K562 (cell line): ENCODE measurements around the gene SLC25A10. TPM values are rescaled to one million over a fixed set of nuclear protein-coding genes. Genes with fewer than 3 reads are reported as not detected.

ENCODE experiments used
- ARHGAP35 ChIP-seq: fragments of 450-650 bp; IDR thresholded peaks from 2 replicates; pipeline ENCODE4 v1.6.1; 2018; ENCODE audit not compliant: partially characterized antibody
- HLTF ChIP-seq: fragments of 450-650 bp; IDR thresholded peaks from 2 replicates; pipeline ENCODE4 v1.6.1; 2016
- PHB ChIP-seq: fragments of 250-450 bp; sonication (Bioruptor Pico); IDR thresholded peaks from 2 replicates; pipeline ENCODE4 v1.5.0; 2021
- TCF7 ChIP-seq: sonication (generic); IDR thresholded peaks from 2 replicates; pipeline ENCODE4 v1.6.1; 2016; ENCODE audit warnings: antibody characterized with exemption, borderline replicate concordance
- TOE1 ChIP-seq, 2 experiments: fragments of 450-650 bp in 1 of 2; sonication (generic) in 1 of 2; formaldehyde crosslinking in 1 of 2; IDR thresholded peaks; 2 replicates each; pipeline versions ENCODE4 v1.7.1 to v1.8.0; 2016 to 2022; ENCODE audit warnings: borderline replicate concordance in 2 of 2, mild to moderate bottlenecking in 2 of 2, antibody characterized with exemption in 1 of 2, inconsistent platforms in 1 of 2, low read depth in 1 of 2, missing genetic modification reagents in 1 of 2, moderate library complexity in 1 of 2
- U2AF1 ChIP-seq: fragments of 200-400 bp; formaldehyde crosslinking; optimal IDR thresholded peaks from 2 replicates; pipeline ENCODE3; 2017; ENCODE audit warnings: mild to moderate bottlenecking, low read depth, low read length, moderate library complexity
- ZNF444 ChIP-seq: fragments of 250-450 bp; sonication (Bioruptor Pico); IDR thresholded peaks from 2 replicates; pipeline ENCODE4 v1.4.0; 2020; ENCODE audit warnings: mild to moderate bottlenecking, moderate library complexity
- polyA plus RNA-seq, 8 experiments: library from polyadenylated mRNA; depleted of rRNA in 4 of 8; stranded (reverse) in 5 of 8; unstranded in 3 of 8; fragments of >200 nt; fragmentation: Nextera tagmentation in 2 of 8; fragmentation: Illumina TruSeq in 1 of 8; extraction: Ambion mirVana in 2 of 8; extraction: Trizol in 1 of 8; gene quantifications; 2 replicates each; pipeline versions ENCODE4 v1.2.1 to v1.2.3, GENCODE V29; 2011 to 2014; ENCODE audit warnings: inconsistent platforms in 1 of 8, missing spikeins in 1 of 8
- total RNA-seq, 7 experiments: library from RNA; depleted of rRNA in 6 of 7; stranded (reverse); fragments of >200 nt in 6 of 7; fragmentation: Illumina TruSeq in 2 of 7; extraction: Trizol in 2 of 7; gene quantifications; 2 replicates each; pipeline versions ENCODE4 v1.2.1 to v1.2.3, GENCODE V29; 2011 to 2021; ENCODE audit warnings: low replicate concordance in 1 of 7
- TF ChIP-seq, protein P1 (sequence below): fragments of 450-650 bp; IDR thresholded peaks from one replicate; pipeline ENCODE4 v1.6.1; 2018; ENCODE audit warnings: mild to moderate bottlenecking, moderate library complexity; ENCODE audit not compliant: partially characterized antibody
- TF ChIP-seq, protein P2 (sequence below), 2 experiments: fragments of 450-650 bp in 1 of 2; sonication (generic) in 1 of 2; formaldehyde crosslinking in 1 of 2; IDR thresholded peaks in 1 of 2; conservative IDR thresholded peaks in 1 of 2; 2 replicates each; pipeline versions ENCODE4 v1.6.1 to v1.8.1; 2016 to 2023; ENCODE audit warnings: mild to moderate bottlenecking in 2 of 2, moderate library complexity in 2 of 2, inconsistent platforms in 1 of 2, missing genetic modification reagents in 1 of 2
- TF ChIP-seq, protein P3 (sequence below): fragments of 450-650 bp; conservative IDR thresholded peaks from 2 replicates; pipeline ENCODE4 v1.6.1; 2016; ENCODE audit warnings: missing genetic modification characterization, low read depth, mild to moderate bottlenecking, missing compliant biosample characterization, moderate library complexity
- TF ChIP-seq, protein P4 (sequence below), 2 experiments: fragments of 450-650 bp; formaldehyde crosslinking in 1 of 2; IDR thresholded peaks; 2 replicates each; pipeline versions ENCODE4 v1.4.0 to v1.6.1; 2014 to 2020; ENCODE audit warnings: mild to moderate bottlenecking in 2 of 2, borderline replicate concordance in 1 of 2, low read depth in 1 of 2
- TF ChIP-seq, protein P5 (sequence below): conservative IDR thresholded peaks from 2 replicates; pipeline ENCODE4 v1.6.1; 2011; ENCODE audit warnings: low read depth, mild to moderate bottlenecking, low read length; ENCODE audit not compliant: control insufficient read depth

The SLC25A10 gene
- total and polyA plus RNA-seq, 9 of the 15 experiments (the other 6 are each of a cell fraction or from before 2014, with no cell fraction given), result 0.10 to 85.6 (median 34.3) TPM

DNA sequence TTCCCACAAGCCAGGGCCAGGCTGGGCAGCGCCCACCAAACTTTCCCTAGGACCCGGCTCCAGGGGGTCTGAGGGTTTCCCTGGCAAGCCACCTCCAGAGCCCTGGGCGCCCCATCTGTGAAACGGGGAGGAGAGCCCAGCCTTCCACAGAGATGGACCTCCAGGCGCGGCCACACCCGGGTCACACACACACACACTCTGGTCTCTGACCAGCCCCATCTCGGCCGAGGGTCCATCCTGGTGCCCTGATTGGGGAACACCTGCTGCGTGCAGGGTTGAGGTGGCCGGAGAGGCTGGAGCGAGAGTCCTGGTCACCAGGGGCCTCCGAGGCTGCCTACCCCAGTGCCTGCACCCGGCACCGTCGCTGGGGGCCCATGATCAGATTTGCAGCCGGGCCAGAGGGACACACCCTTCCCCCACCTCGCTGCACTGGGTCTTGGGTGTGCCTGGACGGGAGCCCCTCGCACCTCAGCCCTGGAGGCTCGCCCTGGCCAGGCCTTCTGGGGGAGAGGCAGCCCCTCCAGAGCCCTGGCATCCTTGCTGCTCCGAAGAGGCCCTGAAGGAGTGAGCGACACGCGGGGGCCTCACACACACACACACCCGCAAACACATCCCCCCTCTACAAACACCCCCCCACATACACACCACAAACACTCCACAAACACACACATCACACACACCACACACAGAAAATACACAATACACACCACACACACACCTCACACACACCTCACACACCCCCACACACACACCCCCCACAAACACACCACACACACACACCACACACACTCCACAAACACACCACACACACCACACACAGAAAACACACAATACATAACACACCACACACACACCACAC is 29.7 kb downstream of the SLC25A10 start (continued):
- TF ChIP-seq, protein P1, sequence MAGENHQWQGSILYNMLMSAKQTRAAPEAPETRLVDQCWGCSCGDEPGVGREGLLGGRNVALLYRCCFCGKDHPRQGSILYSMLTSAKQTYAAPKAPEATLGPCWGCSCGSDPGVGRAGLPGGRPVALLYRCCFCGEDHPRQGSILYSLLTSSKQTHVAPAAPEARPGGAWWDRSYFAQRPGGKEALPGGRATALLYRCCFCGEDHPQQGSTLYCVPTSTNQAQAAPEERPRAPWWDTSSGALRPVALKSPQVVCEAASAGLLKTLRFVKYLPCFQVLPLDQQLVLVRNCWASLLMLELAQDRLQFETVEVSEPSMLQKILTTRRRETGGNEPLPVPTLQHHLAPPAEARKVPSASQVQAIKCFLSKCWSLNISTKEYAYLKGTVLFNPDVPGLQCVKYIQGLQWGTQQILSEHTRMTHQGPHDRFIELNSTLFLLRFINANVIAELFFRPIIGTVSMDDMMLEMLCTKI, result no peak
- TF ChIP-seq, protein P2, sequence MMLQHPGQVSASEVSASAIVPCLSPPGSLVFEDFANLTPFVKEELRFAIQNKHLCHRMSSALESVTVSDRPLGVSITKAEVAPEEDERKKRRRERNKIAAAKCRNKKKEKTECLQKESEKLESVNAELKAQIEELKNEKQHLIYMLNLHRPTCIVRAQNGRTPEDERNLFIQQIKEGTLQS (IDR thresholded peaks at IDR 0.05), result no peak
- TF ChIP-seq, protein P2 (CRISPR knock-in tag; conservative IDR thresholded peaks at IDR 0.05), result no peak
- TF ChIP-seq, protein P3, sequence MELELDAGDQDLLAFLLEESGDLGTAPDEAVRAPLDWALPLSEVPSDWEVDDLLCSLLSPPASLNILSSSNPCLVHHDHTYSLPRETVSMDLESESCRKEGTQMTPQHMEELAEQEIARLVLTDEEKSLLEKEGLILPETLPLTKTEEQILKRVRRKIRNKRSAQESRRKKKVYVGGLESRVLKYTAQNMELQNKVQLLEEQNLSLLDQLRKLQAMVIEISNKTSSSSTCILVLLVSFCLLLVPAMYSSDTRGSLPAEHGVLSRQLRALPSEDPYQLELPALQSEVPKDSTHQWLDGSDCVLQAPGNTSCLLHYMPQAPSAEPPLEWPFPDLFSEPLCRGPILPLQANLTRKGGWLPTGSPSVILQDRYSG (tag), result no peak
- TF ChIP-seq ARHGAP35 (peak; percentile 68), ZNF444 (CRISPR knock-in tag) (no peak), HLTF (peak; percentile 53; the same call in 1 of the 2 replicates), TCF7 (no peak), U2AF1 (no peak), TOE1 (IDR thresholded peaks at IDR 0.05; ENCODE audit: borderline replicate concordance) (no peak), TOE1 (CRISPR knock-in tag; IDR thresholded peaks at IDR 0.05; ENCODE audit: borderline replicate concordance, low read depth) (no peak), PHB (no peak)
- TF ChIP-seq, protein P4, sequence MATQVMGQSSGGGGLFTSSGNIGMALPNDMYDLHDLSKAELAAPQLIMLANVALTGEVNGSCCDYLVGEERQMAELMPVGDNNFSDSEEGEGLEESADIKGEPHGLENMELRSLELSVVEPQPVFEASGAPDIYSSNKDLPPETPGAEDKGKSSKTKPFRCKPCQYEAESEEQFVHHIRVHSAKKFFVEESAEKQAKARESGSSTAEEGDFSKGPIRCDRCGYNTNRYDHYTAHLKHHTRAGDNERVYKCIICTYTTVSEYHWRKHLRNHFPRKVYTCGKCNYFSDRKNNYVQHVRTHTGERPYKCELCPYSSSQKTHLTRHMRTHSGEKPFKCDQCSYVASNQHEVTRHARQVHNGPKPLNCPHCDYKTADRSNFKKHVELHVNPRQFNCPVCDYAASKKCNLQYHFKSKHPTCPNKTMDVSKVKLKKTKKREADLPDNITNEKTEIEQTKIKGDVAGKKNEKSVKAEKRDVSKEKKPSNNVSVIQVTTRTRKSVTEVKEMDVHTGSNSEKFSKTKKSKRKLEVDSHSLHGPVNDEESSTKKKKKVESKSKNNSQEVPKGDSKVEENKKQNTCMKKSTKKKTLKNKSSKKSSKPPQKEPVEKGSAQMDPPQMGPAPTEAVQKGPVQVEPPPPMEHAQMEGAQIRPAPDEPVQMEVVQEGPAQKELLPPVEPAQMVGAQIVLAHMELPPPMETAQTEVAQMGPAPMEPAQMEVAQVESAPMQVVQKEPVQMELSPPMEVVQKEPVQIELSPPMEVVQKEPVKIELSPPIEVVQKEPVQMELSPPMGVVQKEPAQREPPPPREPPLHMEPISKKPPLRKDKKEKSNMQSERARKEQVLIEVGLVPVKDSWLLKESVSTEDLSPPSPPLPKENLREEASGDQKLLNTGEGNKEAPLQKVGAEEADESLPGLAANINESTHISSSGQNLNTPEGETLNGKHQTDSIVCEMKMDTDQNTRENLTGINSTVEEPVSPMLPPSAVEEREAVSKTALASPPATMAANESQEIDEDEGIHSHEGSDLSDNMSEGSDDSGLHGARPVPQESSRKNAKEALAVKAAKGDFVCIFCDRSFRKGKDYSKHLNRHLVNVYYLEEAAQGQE (IDR thresholded peaks at IDR 0.05; ENCODE audit: borderline replicate concordance), result no peak
- TF ChIP-seq, protein P4 (CRISPR knock-in tag; IDR thresholded peaks at IDR 0.05; ENCODE audit: low read depth), result no peak
- TF ChIP-seq, protein P5, sequence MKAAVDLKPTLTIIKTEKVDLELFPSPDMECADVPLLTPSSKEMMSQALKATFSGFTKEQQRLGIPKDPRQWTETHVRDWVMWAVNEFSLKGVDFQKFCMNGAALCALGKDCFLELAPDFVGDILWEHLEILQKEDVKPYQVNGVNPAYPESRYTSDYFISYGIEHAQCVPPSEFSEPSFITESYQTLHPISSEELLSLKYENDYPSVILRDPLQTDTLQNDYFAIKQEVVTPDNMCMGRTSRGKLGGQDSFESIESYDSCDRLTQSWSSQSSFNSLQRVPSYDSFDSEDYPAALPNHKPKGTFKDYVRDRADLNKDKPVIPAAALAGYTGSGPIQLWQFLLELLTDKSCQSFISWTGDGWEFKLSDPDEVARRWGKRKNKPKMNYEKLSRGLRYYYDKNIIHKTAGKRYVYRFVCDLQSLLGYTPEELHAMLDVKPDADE, result no peak
